ENCODE results near the gene CADM4. TPM values are rescaled to one million over a fixed set of nuclear protein-coding genes. Genes with fewer than 3 reads are reported as not detected.

The CADM4 gene
- total and polyA plus RNA-seq, 9 of the 15 experiments (the other 6 are each of a cell fraction or from before 2014, with no cell fraction given), result 0.03 to 4.6 (median 1.3) TPM

GRCh38 chr19:43595999-43596841 lies 43.4 kb downstream of the CADM4 start, which contains the start of the genes IRGQ and ZNF576 (continued):
- TF ChIP-seq U2AF2 (optimal IDR thresholded peaks at IDR 0.05; ENCODE audit: low read depth, low read length), result no peak
- 0 out of 2 replicates have a peak, but pooled peaks have one; percentile 52 for TF ChIP-seq ZKSCAN1 (IDR thresholded peaks at IDR 0.05; ENCODE audit: low read depth, low read length)
- peak; percentile 98 for TF ChIP-seq NFE2 (IDR thresholded peaks at IDR 0.05; ENCODE audit: low read depth)
- TF ChIP-seq FOXK1 (CRISPR knock-in tag; IDR thresholded peaks at IDR 0.05; ENCODE audit: borderline replicate concordance), result peak; percentile 56; the same call in 1 of the 2 replicates
- TF ChIP-seq ZNF584 (CRISPR knock-in tag; IDR thresholded peaks at IDR 0.05; ENCODE audit: low read depth), result 0 out of 2 replicates have a peak, but pooled peaks have one; percentile 32
- TF ChIP-seq ARID1B (IDR thresholded peaks at IDR 0.05), result peak; percentile 49; the same call in 1 of the 2 replicates
- TF ChIP-seq TAF7 (tag; IDR thresholded peaks at IDR 0.05), result peak; percentile 69
- no peak for TF ChIP-seq CREB3 (tag; conservative IDR thresholded peaks at IDR 0.05; ENCODE audit: low read depth)
- TF ChIP-seq GTF2E2 (tag; IDR thresholded peaks at IDR 0.05), result peak; percentile 87
- TF ChIP-seq SRSF7 (optimal IDR thresholded peaks at IDR 0.05; ENCODE audit: low read depth, low read length), result no peak
- TF ChIP-seq CBX1 (IDR thresholded peaks at IDR 0.05; ENCODE audit: low read depth), result no peak
- 0 out of 2 replicates have a peak, but pooled peaks have one; percentile 50 for TF ChIP-seq E2F3 (CRISPR knock-in tag; IDR thresholded peaks at IDR 0.05)
- peak; percentile 54 for TF ChIP-seq RBM39 (optimal IDR thresholded peaks at IDR 0.05; ENCODE audit: low read depth, low read length)
- TF ChIP-seq ZNF175 (CRISPR knock-in tag; IDR thresholded peaks at IDR 0.05; ENCODE audit: low read depth), result no peak
- 0 out of 2 replicates have a peak, but pooled peaks have one; percentile 27 for TF ChIP-seq DEAF1 (CRISPR knock-in tag; IDR thresholded peaks at IDR 0.05)
- TF ChIP-seq POLR3G (IDR thresholded peaks at IDR 0.05; ENCODE audit: extremely low read depth, insufficient read length, insufficient replicate concordance), result no peak
- peak; percentile 81 for TF ChIP-seq PKNOX1 (IDR thresholded peaks at IDR 0.05)
- peak; percentile 64 for TF ChIP-seq DPF2 (IDR thresholded peaks at IDR 0.05)
- peak; percentile 97 for TF ChIP-seq ZBTB12 (CRISPR knock-in tag; IDR thresholded peaks at IDR 0.05)
- TF ChIP-seq CTCFL (IDR thresholded peaks at IDR 0.05; ENCODE audit: borderline replicate concordance, insufficient read depth, low read depth, low read length, poor library complexity, severe bottlenecking), result no peak
